LNCaP clone FGC (cell line): ENCODE data around the gene MAP1LC3B.
"Not testable (repeated sequence)": the region's sequence is repeated elsewhere in the genome, so short reads cannot be mapped to it uniquely, and the experiment has no call there.

Source experiments
- DNase-seq: peaks from one replicate; pipeline ENCODE4 v3.0.0-alpha.2; 2011; ENCODE audit warnings: low read depth
- H3K4me3 ChIP-seq: 2 replicates; pipeline ENCODE4 v1.5.1; 2011; ENCODE audit warnings: mild to moderate bottlenecking, low read depth, low read length, control low read depth
- TF ChIP-seq, protein P1 (sequence below): IDR thresholded peaks from 2 replicates; pipeline ENCODE4 v1.5.1; 2012; ENCODE audit warnings: mild to moderate bottlenecking; ENCODE audit not compliant: control insufficient read depth, insufficient read depth; ENCODE audit errors: extremely low read depth

The MAP1LC3B gene

DNA sequence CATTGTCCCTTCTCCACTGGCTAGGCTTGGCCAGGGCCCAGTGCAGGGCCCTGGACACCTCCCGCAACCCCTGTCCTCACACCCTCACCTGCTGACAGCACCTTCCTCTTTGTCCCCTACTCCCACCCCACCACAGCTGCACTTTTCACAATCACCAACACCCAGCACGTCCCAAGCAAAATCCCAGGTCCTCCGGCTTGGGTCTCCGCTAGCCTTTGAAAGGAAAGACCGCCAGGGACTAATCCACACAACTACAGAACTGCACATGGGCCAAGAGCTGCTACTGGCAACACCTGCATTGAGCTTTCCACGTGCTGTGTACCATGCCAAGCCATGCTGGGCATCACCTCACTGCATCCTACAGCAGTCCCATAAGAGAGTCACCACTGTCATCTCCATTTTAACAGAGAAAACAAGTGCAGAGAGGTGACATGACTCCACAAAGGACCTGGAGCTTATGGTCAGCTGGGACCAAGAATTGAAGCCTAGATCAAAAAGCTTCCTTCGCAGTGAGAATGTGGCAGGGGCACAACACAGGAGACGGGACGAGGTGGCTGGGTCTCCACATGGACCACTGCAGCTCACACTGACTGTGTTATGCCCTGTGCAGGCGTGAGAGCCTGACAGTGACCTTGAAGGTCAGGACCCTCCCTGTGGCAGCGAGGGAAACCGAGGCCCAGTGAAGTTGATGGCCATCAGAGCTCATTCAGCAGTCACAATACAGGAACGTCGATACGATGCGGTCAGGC lies 31.1 kb upstream of the MAP1LC3B start:
- DNase-seq, result no peak
- H3K4me3 ChIP-seq, result no peak overlapping the region
- TF ChIP-seq, protein P1, sequence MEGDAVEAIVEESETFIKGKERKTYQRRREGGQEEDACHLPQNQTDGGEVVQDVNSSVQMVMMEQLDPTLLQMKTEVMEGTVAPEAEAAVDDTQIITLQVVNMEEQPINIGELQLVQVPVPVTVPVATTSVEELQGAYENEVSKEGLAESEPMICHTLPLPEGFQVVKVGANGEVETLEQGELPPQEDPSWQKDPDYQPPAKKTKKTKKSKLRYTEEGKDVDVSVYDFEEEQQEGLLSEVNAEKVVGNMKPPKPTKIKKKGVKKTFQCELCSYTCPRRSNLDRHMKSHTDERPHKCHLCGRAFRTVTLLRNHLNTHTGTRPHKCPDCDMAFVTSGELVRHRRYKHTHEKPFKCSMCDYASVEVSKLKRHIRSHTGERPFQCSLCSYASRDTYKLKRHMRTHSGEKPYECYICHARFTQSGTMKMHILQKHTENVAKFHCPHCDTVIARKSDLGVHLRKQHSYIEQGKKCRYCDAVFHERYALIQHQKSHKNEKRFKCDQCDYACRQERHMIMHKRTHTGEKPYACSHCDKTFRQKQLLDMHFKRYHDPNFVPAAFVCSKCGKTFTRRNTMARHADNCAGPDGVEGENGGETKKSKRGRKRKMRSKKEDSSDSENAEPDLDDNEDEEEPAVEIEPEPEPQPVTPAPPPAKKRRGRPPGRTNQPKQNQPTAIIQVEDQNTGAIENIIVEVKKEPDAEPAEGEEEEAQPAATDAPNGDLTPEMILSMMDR, result no peak

- H3K4me3 ChIP-seq, result no peak overlapping the region
- DNase-seq, result no peak
- TF ChIP-seq, protein P1, result no peak
These were observed 30.1 kb upstream of the MAP1LC3B start for GRCh38 chr16:87361916-87362619.

- H3K4me3 ChIP-seq, DNase-seq: not testable (repeated sequence)
These were observed 29.1 kb upstream of the MAP1LC3B start for GRCh38 chr16:87362828-87363559.

DNA sequence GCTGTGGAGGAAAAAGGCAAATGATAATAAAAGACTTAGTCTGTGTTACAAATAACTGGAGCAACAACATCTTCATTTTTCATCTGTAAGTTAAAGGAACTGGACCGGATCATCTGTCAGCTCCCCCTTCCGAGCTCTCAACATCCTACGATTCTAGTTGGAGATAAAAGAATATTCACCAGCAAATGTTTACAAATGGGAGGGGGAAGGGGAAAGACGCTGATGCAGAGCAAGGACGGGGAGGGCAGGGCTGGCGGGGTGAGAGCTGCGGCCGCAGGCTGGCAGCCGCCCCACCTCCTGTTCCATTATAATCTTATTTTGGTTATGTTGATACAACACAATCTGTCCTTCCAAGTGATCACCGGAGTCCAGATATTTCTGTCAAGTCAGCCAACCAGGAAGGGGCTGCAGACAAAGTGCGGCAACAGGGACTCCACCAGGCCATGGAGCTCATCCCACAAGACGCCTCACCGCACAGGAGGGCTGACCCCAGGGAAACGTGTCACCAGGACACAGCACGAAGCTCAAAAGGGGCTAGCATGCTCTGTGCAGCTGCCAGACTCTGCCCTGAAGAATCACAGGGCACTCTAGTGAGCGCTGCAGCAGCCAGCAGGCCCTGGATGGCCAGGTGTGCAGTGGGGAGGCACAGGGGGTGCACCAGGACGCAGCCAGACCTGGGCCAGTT lies 28.2 kb upstream of the MAP1LC3B start:
- no peak for DNase-seq
- H3K4me3 ChIP-seq, result peak overlapping the region; percentile 14; the same call in 1 of the 2 replicates

GRCh38 chr16:87365021-87365713 lies 27.0 kb upstream of the MAP1LC3B start:
- no peak for DNase-seq
- H3K4me3 ChIP-seq, result no peak overlapping the region
- TF ChIP-seq, protein P1, result no peak

More for the DNA sequence above, 28.2 kb upstream of the MAP1LC3B start:
- TF ChIP-seq, protein P1, result no peak

DNA sequence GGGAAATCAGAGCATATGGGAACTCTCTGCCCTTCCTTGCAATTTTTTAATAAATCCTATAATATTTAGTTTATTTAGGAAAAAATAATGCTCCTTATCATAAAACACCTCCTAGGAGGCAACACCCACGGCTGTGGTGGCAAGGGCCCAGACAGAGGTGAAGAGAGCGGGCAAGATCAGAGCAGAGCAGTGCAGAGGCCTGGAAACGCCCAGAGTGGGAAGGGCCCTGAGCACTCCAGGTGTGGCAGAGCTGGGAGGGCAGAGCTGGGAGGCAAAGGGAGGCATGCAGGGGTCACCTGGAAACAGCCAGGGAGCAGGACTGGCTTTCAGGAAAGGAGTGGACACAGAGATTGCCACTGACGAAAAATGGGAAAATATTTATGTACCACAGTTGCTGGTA lies 25.8 kb upstream of the MAP1LC3B start:
- no peak overlapping the region for H3K4me3 ChIP-seq
- TF ChIP-seq, protein P1, result no peak
- DNase-seq, result no peak
